Measurements from ENCODE around the gene KRTAP19-3. TPM values are rescaled to one million over a fixed set of nuclear protein-coding genes. Genes with fewer than 3 reads are reported as not detected.

Gene KRTAP19-3
- polyA plus RNA-seq, 3 donors = not detected

- no peak for TF ChIP-seq CTCF (IDR thresholded peaks at IDR 0.05)
- no peak overlapping the region for H3K27ac Mint-ChIP-seq
- Histone ChIP-seq H3K27me3 (ENCODE audit: control insufficient read depth in 2 of 2, insufficient read depth in 2 of 2, low read length in 2 of 2) (no peaks in the 10 kb centered on the region), H3K4me2 (replicated peaks; ENCODE audit: extremely low read depth, low read length, poor library complexity, severe bottlenecking) (no peak overlapping the region), H3K4me1 (ENCODE audit: control insufficient read depth in 1 of 2, insufficient read depth in 2 of 2, low read length in 2 of 2) (no peaks in the 10 kb centered on the region), H3K9ac (ENCODE audit: insufficient read depth, low read length, poor library complexity, severe bottlenecking) (no peak overlapping the region), H3K79me2 (ENCODE audit: insufficient read depth, low read length) (no peaks in the 10 kb centered on the region), H3K36me3 (replicated peaks in 1 of 2; ENCODE audit: control insufficient read depth in 1 of 2, insufficient read depth in 2 of 2, low read length in 2 of 2) (no peaks in the 10 kb centered on the region), H3K9me3 (replicated peaks in 1 of 2; ENCODE audit: control insufficient read depth in 1 of 2, insufficient read depth in 1 of 2, low read length in 2 of 2) (no peaks in the 10 kb centered on the region), H3K4me3 (replicated peaks in 1 of 3; ENCODE audit: low read depth in 2 of 3, low read length in 3 of 3) (no peak overlapping the region), H4K20me1 (ENCODE audit: insufficient read depth, low read length) (no peaks in the 10 kb centered on the region), H3K27ac (ENCODE audit: low read depth in 1 of 2, low read length in 2 of 2) (no peak overlapping the region), H2AFZ (ENCODE audit: insufficient read depth, low read depth, low read length, poor library complexity, severe bottlenecking) (no peak overlapping the region)
- intact Hi-C loops (cut with micrococcal nuclease) = no loop called here
- WGBS (ENCODE audit: insufficient coverage) = 64% methylated on average over 3 of the region's 4 CpGs
- DNase-seq = no peak
- H3K27me3 Mint-ChIP-seq (ENCODE audit: low read depth in 3 of 3) = no peaks in the 10 kb centered on the region
- H3K36me3 Mint-ChIP-seq = no peaks in the 10 kb centered on the region
- H3K4me3 Mint-ChIP-seq = no peak overlapping the region
- H3K9me3 Mint-ChIP-seq = peaks cover 0 to 2% (median 0%) of the 10 kb centered on the region in 7 donors
- no peaks in the 10 kb centered on the region for H3K4me1 Mint-ChIP-seq
Observed at GRCh38 chr21:30479259-30479658, 12.6 kb downstream of the KRTAP19-3 start.

GRCh38 chr21:30478004-30478403, 13.8 kb downstream of the KRTAP19-3 start:
- no peak for TF ChIP-seq CTCF (IDR thresholded peaks at IDR 0.05)
- 61% methylated on average over 3 of the region's 3 CpGs for WGBS (ENCODE audit: insufficient coverage)
- no peak overlapping the region for H3K4me3 Mint-ChIP-seq
- Histone ChIP-seq H3K79me2 (ENCODE audit: insufficient read depth, low read length) (no peaks in the 10 kb centered on the region), H3K27me3 (ENCODE audit: control insufficient read depth in 2 of 2, insufficient read depth in 2 of 2, low read length in 2 of 2) (no peaks in the 10 kb centered on the region), H3K9me3 (replicated peaks in 1 of 2; ENCODE audit: control insufficient read depth in 1 of 2, insufficient read depth in 1 of 2, low read length in 2 of 2) (no peaks in the 10 kb centered on the region), H3K36me3 (replicated peaks in 1 of 2; ENCODE audit: control insufficient read depth in 1 of 2, insufficient read depth in 2 of 2, low read length in 2 of 2) (no peaks in the 10 kb centered on the region), H3K9ac (ENCODE audit: insufficient read depth, low read length, poor library complexity, severe bottlenecking) (no peak overlapping the region), H2AFZ (ENCODE audit: insufficient read depth, low read depth, low read length, poor library complexity, severe bottlenecking) (no peak overlapping the region), H3K4me1 (ENCODE audit: control insufficient read depth in 1 of 2, insufficient read depth in 2 of 2, low read length in 2 of 2) (no peaks in the 10 kb centered on the region), H3K4me3 (replicated peaks in 1 of 3; ENCODE audit: low read depth in 2 of 3, low read length in 3 of 3) (no peak overlapping the region), H4K20me1 (ENCODE audit: insufficient read depth, low read length) (no peaks in the 10 kb centered on the region), H3K27ac (ENCODE audit: low read depth in 1 of 2, low read length in 2 of 2) (no peak overlapping the region), H3K4me2 (replicated peaks; ENCODE audit: extremely low read depth, low read length, poor library complexity, severe bottlenecking) (no peak overlapping the region)
- no peaks in the 10 kb centered on the region for H3K4me1 Mint-ChIP-seq
- intact Hi-C loops (cut with micrococcal nuclease) = no loop called here
- H3K36me3 Mint-ChIP-seq = no peaks in the 10 kb centered on the region
- H3K9me3 Mint-ChIP-seq = peaks cover 0 to 2% (median 0%) of the 10 kb centered on the region in 7 donors
- H3K27me3 Mint-ChIP-seq (ENCODE audit: low read depth in 3 of 3) = no peaks in the 10 kb centered on the region
- H3K27ac Mint-ChIP-seq = no peak overlapping the region
- no peak for DNase-seq
